Cardiac septum (tissue), 1 donor: ENCODE results near the gene CCP110. TPM values are rescaled to one million over a fixed set of nuclear protein-coding genes. Genes with fewer than 3 reads are reported as not detected.
A peak's percentile ranks its signal among the peaks of the same experiment; 100 is the strongest.

Experiments
- DNase-seq: peaks from one replicate; pipeline ENCODE4 v3.0.0-alpha.2; 2020; ENCODE audit warnings: low spot score
- intact Hi-C: fragments of 100-400 bp; cut with DNase I; formaldehyde crosslinking; loops from one replicate; pipeline ENCODE4 v1.14.0; 2022
- long read RNA-seq: library from polyadenylated mRNA; unstranded; transcript quantifications from one replicate; pipeline ENCODE4 v2.0.0, GENCODE V29; 2021
- total RNA-seq: library from RNA; stranded (reverse); fragmentation: NEBNext Ultra II Directional; extraction: Animal tissue kit (Norgen Biotek cat#: 25700); gene quantifications from one replicate; pipeline ENCODE4 v1.2.1, GENCODE V29; 2021
- donor health status: DM: no; HTN: no; CAD: no.

Gene CCP110, protein sequence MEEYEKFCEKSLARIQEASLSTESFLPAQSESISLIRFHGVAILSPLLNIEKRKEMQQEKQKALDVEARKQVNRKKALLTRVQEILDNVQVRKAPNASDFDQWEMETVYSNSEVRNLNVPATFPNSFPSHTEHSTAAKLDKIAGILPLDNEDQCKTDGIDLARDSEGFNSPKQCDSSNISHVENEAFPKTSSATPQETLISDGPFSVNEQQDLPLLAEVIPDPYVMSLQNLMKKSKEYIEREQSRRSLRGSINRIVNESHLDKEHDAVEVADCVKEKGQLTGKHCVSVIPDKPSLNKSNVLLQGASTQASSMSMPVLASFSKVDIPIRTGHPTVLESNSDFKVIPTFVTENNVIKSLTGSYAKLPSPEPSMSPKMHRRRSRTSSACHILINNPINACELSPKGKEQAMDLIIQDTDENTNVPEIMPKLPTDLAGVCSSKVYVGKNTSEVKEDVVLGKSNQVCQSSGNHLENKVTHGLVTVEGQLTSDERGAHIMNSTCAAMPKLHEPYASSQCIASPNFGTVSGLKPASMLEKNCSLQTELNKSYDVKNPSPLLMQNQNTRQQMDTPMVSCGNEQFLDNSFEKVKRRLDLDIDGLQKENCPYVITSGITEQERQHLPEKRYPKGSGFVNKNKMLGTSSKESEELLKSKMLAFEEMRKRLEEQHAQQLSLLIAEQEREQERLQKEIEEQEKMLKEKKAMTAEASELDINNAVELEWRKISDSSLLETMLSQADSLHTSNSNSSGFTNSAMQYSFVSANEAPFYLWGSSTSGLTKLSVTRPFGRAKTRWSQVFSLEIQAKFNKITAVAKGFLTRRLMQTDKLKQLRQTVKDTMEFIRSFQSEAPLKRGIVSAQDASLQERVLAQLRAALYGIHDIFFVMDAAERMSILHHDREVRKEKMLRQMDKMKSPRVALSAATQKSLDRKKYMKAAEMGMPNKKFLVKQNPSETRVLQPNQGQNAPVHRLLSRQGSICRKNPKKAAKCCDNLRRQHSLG
- 7.3 TPM for total RNA-seq
- long read RNA-seq, full-length matches to known transcripts, result 3 of 12 reads
- long read RNA-seq, partial matches to known transcripts, result 8 of 12 reads
- long read RNA-seq, other reads (novel, unspliced or antisense), result 1 of 12 reads

DNA sequence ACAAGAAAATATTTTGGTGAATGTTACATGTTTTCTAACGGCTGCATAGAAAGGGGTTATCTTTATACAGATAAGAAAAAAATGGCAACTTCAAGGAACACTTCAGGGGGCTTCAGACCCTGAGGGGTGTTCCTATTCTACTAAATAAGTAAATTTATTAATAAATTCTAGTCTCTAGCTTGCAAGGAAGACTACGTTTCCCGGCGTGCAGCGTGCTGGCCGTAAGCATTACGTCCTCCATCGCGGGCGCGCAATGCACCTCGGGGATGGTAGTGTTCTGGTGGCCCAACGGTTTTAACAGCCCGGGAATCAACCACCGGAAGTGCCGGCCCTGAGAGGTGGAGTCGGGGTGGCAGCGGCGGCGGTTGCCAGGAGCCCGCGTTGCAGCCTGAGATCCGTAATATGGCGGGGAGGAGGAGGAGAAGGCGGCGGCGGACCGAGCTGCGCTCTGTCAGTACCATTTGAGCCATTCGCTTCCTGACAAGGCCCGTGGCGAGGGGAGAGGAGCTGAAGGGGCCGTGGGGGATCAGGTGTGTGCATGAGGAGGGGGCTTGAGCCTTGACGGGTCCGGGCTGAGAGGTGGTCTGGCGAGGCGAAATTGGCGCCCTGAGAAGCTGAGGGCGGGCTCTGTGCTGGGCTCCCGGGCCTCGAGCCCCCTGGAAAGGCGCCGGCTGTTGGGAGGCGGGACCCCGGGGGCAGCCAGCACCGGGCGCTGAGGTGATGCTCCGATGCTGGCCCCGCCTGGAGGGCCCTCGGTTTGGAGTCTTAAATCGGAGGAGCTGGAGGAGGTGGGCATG is at the start of gene CCP110:
CCP110 (plus strand) TSS at position 384 of the 797 bp plus-strand sequence. CDS start 3,940 bp downstream, outside the sequence.
- intact Hi-C loops, result loop anchor here (2.0 kb wide), 1 partner anchor 31 kb away; the partner anchor contains the start of gene VPS35L
- peak; percentile 99 for DNase-seq

DNA sequence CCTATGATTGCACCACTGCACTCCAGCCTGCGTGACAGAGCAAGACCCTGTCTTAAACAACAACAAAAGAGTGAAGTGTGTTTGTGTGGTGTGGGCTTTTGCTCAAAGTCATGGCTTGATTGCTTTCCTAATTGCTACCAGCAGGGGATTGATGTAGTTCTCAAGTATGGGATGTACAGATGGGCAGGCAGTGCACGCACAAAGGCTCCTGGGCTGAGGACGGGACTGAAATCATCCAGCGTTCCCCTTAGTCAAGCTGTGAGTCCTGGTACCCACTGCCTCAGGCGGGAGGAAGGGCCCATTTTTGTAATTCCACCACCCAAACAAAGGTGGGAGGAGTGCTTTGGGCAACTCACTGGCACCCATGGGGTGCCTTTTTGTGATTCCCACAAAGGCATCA is 49.1 kb upstream of the CCP110 start:
- DNase-seq, result no peak
- intact Hi-C loops, result no loop called here

DNA sequence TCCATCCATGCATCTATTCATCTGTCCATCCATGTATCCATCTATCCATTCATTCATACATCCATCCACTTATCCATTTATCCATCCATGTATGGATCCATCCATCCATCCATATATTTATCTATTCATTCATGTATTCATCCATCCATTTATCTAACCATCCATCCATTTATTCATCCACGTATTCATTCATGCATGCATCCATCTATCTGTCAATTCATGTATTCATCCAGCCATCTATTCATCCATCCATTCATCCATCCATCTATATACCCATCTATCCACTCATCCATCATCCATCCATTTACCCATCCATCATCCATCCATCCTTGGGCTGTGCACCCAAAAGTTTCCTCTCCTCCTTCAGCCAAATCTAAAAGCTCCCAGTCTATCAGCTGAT is 45.2 kb upstream of the CCP110 start:
- no peak for DNase-seq
- intact Hi-C loops, result no loop called here

DNA sequence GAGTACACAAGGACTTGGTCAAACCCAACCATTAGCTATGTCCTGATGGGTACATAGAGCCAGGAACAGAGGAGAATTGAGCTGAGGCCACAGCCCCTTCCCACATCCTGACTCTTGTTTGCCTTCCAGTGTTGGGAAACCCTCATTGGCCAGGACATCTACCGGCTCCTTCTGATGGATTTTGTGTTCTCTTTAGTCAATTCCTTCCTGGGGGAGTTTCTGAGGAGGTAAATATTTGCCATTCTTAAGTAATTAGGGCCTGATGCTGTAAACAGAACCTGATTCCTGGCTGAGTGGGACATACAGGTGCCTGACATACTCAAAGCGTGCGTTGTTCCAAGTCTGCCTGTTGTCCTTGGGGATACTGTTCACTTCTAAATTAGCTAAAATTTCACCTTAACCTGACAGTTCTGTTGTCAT is 44.4 kb upstream of the CCP110 start:
- intact Hi-C loops, result no loop called here
- no peak for DNase-seq

DNA sequence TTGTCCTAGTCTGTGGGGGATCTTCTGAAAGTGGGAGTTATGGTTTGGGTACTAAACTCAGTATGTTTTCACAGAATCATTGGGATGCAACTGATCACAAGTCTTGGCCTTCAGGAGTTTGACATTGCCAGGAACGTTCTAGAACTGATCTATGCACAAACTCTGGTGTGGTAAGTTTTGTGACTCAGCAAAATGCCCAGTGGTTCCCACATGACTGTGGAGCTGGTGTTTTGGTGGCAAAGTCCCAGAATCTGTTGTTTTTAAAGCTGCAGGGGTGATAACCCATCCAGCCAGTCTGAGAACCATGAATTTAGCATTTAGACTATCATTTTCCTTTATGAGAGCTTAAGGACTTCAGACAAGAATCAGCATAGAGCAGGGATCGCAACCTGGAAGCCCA is 42.4 kb upstream of the CCP110 start:
- no peak for DNase-seq
- intact Hi-C loops, result no loop called here

DNA sequence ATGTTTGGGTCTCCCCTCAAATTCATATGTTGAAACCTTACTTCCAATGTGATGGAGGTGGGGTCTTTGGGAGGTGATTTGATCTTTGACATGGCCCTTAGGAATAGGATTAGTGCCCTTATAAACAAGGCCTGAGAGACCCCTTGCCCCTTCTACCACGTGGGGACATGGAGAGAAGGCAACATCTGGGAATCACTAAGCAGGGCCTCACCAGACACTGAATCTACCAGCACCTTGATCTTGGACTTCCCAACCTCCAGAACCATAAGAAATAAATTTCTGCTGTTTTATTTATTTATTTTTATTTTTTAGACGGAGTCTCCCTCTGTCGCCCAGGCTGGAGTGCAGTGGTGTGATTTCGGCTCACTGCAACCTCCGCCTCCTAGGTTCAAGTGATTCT is 42.0 kb upstream of the CCP110 start:
- no peak for DNase-seq
- intact Hi-C loops, result no loop called here

DNA sequence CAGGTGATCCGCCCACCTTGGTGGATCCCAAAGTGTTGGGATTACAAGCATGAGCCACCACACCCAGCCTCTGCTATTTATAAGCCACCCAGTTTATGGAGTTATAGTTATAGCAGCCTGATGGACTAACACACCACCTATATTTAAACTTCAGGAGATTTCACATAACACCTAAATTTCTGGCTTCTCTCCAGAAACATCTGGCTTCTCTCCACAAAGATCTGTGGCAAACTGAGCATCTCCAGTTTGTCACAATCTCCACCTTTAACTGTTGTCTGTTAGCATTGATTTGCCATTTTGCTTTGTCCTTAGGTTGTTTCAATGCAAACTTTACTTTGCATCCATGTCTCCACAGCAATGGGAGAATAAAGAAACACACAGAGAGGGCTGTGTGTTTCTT is 41.5 kb upstream of the CCP110 start:
- no peak for DNase-seq
- intact Hi-C loops, result no loop called here

DNA sequence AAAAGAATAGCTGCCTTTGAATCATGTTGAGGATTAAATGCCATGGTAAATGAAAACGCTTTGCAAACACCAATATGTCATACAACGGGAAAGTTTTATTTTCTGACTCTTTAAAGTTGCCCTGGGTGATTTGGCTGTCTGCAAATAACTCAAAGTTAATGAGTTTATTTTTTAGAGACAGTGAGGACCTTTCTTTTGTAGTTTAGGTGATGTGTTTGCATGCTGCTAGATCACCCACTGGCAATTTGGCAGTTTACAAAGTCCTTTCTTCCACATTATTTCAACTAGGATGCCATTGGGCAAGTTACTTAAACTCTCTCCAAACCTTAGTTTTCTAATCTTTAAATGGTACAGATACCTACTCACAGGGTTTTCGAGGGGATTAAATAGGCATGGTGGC is 39.6 kb upstream of the CCP110 start:
- intact Hi-C loops, result no loop called here
- no peak for DNase-seq

DNA sequence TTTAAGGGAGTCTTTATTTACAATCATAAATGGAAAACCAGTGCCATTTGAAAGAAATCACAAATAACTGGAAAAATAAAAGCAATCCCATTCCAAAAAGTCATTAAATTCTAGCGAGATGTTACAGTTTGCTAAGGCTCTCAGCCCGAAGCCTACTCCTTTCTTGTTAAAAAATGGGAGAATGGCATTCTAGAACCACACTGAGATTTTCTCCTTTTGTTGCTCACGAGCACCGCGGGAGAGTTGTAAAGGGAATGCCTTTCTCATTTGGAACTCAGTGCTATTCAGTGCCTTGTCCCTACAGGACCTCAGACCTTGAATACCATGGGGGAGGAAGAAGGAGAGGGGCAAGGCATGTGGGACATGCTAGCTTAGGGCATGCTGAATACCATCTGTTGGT is 38.1 kb upstream of the CCP110 start:
- intact Hi-C loops, result no loop called here
- DNase-seq, result no peak

DNA sequence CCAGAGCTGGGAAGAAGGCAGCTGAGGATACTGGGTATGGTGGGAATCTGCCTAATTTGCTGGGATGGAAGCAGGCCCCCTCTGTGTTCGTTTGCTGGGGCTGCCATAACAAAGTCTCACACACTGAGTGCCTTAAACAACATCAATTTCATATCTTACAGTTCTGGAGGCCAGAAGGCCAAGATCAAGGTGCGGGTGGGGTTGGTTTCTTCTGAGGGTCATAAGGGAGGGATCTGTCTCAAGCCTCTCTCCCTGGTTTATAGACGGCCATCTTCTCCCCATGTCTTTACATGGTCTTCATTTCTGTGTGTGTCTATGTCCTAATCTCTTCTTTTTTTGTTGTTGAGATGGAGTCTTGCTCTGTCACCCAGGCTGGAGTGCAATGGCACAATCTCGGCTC is 37.7 kb upstream of the CCP110 start:
- intact Hi-C loops, result no loop called here
- no peak for DNase-seq

DNA sequence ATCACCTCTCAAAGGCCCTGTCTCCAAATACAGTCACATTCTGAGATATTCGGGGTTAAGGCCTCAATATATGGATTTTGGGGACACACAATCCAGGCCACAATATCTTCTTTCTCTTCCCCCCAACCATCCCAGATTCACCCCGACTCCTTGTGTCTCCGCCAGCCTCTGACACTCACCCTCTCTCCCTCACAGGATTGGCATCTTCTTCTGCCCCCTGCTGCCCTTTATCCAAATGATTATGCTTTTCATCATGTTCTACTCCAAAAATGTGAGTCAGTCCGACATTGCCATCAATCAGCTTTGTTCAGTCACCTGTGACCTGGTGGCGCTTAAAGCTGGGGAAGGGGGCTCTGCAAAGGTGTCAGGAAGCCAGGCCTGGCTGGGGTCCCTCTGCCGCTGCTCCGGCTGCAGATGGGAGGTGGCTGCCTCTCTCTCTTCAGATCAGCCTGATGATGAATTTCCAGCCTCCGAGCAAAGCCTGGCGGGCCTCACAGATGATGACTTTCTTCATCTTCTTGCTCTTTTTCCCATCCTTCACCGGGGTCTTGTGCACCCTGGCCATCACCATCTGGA is 36.9 kb upstream of the CCP110 start:
- DNase-seq, result no peak
- intact Hi-C loops, result no loop called here

DNA sequence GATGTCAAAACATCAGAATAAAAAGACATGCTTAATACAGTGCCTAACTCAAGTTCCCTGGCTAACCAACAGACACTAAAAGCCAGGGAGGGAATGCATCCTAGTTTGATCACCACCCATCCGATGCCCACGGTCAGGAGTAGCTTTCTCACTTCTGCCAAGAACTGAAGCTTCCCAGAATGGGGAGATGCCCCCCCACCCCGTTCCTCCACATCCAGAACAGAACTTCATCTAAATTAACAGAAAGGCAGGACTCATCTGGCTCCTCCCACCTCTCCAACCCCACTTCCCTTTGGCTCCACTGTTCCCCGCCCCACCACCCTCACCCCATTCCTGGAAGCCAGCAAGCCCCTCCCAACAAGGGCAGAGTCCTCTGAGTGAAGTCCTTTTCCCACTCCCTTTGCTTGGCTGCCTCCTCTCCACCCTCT is 35.5 kb upstream of the CCP110 start:
- no peak for DNase-seq
- intact Hi-C loops, result no loop called here

DNA sequence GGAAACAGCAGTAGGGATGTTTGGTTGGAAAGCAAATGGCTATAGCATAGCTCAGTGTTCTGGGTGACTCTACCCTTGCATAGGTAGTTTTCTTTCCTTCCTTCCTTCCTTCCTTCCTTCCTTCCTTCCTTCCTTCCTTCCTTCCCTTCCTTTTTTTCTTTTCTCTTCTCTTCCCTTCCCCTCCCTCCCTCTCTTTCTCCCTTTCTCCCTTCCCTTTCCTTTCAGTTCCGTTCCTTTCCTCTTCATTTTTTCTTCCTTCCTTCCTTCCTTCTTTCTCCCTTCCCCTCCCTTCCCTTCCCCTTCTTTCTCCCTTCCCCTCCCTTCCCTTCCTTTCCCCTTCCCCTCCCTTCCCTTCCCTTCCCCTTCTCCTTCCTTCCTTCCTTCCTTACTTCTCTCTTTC is 33.1 kb upstream of the CCP110 start:
- DNase-seq, result no peak
- intact Hi-C loops, result no loop called here

DNA sequence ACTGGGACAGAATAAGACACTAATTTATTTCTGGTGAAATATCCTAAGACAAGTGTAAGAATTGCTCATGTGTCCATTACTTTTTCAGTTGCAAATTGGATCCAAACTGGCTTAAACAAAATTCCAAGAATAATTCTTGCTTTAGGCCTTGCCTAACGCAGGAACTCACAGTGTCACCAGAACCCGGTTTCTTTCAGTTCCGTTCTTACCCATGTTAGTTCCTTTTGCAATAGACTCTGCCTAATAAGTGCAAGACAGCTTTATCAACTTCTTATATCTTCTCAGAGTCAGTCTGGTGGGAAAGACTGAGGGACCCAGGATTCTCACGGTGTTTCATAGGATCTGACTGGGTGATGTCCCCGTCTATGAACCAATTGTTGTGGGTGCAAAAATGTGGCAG is 26.6 kb upstream of the CCP110 start:
- DNase-seq, result no peak
- intact Hi-C loops, result no loop called here

DNA sequence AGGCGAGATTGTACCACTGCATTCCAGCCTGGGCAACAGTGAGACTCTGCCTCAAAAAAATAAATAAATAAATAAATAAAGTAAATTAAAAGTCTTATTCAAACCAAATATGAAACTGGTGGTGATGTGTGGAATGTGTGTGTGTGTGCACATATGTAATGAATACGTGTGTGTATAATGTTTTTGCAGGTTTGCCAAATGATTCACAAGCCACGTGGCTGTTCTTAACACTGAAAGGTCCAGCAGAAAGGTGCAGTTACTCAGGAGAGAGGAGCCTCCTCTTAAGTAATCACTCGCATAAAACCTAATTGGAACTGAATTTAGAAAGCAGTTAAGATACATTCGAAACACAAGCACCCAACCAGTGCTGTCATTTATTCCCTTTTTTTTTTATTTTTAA is 24.7 kb upstream of the CCP110 start:
- intact Hi-C loops, result no loop called here

DNA sequence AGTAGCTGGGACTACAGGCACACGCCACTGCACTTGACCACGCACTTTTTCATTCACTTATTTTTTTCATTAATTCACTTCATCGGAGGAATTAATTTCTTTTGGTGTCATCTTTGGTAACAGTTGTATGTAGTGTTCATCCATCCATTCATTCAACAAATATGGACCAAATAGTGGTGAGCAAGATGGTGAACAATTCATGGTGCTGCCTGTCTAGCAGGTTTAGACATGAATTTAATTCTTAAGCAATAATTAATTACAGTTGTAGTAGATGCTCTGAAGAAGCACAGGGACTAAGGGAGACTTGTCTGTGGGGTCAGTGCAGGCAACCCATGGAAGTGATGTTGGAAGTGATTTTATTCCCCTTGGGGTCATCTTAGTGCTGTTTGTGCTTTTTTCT is 24.3 kb upstream of the CCP110 start:
- intact Hi-C loops, result no loop called here

More for the DNA sequence above, 24.7 kb upstream of the CCP110 start:
- no peak for DNase-seq

DNA sequence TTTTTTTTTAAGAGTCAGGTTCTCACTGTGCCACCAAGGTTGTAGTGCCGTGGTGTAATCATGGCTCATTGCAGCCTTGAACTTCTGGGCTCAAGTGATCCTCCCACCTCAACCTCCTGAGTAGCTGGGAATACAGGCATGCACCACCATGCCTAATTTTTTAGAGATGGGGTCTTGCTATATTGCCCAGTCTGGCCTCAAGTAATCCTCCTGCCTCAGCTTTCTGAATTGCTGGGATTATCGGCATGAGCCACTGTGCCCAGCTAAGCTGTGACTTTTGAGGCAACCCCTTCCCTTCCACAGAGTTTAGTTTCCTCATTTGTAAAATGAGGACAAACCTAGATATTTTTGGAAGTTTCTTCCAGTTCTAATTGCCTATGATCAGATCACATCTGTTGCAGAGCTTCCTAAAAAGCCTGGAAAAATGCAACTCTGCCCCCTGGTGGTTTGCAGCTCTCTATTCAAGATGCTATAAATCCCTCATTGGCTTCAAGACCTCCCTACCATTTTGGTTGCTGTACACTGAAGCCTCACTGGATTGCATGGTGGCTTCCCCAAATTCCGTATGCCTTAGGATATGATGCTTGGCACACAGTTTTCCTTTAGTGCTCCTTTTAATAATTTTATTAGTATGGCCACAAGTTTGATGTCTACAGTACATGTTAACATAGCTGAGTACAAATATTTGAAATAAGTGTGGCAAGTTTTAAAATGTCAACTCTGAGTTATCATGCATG is 21.2 kb upstream of the CCP110 start:
- intact Hi-C loops, result loop anchor here (1.0 kb wide), 1 partner anchor 416 kb away; no protein-coding TSS in a partner anchor
- no peak for DNase-seq

More for the DNA sequence above, 24.3 kb upstream of the CCP110 start:
- no peak for DNase-seq

DNA sequence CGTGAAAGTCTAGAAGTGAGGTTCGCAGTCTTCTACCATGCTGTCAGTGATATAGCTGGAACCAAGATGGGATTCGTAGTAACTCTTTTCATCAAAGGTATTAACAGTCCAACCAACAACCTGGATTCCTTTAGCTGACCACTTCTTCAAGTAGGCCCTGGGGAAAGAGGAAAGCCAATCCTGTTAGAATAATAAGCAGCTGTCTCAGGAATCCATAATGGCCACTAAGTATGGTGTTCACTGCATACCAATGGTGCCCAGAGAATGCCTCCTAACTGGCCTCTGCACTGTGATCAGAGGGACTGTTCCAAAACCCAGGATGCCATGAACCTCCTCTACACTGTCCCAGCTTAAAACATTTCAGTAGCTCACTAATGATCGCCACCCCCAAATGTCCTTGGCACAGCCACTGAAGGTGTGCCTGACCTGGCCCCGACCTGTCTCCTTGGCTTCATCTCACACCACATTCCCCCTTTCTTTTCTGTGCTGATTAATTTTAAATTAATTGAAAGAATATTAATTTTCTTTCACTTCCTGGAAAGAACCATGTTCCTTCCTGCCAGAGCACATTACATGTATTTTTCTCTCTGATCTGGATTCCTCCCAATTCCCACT is 20.2 kb upstream of the CCP110 start:
- intact Hi-C loops, result no loop called here

More for the DNA sequence above, 20.2 kb upstream of the CCP110 start:
- no peak for DNase-seq
